ENCODE data around the gene GAS7. TPM values are rescaled to one million over a fixed set of nuclear protein-coding genes. Genes with fewer than 3 reads are reported as not detected.

GAS7 gene
- total RNA-seq, 2 experiments from 2014 or later = 1.6 to 2.1 TPM

DNA sequence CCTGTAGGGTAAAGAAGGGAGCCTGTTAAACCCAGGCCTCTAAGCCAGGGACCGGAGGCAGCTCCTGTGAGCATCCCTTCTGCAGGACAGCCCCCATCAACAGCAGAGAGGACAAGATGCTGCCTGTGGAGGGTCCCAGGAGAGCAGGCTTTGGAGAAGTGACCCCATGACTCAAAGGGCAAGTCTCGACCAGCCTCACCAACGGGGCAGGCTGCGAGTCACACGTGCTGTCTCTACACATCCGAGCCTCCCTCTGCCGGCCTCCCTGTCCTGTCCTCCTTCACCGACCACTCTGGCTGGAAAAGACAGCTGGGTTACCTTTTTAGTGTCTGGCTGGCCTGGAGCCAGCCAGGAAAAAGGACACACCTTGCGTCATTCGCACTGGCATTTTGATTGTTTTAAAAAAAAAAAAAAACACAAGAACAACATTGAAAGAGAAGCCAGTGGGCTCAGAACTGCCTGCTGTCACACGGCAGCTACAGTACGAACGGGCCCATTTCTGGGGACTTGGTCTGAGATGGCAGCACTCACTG is 218.9 kb downstream of the GAS7 start:
- Mint-ChIP-seq H3K4me3 (no peak overlapping the region), H3K27ac (no peak overlapping the region), H3K27me3 (no peaks in the 10 kb centered on the region), H3K4me1 (ENCODE audit: low read depth) (peaks cover 4% of the 10 kb centered on the region), H3K36me3 (ENCODE audit: low read depth) (no peaks in the 10 kb centered on the region), H3K9me3 (no peaks in the 10 kb centered on the region)
- intact Hi-C loops (cut with micrococcal nuclease) = no loop called here
- DNase-seq (no peak), ATAC-seq (no peak)
- TF ChIP-seq, protein P1, sequence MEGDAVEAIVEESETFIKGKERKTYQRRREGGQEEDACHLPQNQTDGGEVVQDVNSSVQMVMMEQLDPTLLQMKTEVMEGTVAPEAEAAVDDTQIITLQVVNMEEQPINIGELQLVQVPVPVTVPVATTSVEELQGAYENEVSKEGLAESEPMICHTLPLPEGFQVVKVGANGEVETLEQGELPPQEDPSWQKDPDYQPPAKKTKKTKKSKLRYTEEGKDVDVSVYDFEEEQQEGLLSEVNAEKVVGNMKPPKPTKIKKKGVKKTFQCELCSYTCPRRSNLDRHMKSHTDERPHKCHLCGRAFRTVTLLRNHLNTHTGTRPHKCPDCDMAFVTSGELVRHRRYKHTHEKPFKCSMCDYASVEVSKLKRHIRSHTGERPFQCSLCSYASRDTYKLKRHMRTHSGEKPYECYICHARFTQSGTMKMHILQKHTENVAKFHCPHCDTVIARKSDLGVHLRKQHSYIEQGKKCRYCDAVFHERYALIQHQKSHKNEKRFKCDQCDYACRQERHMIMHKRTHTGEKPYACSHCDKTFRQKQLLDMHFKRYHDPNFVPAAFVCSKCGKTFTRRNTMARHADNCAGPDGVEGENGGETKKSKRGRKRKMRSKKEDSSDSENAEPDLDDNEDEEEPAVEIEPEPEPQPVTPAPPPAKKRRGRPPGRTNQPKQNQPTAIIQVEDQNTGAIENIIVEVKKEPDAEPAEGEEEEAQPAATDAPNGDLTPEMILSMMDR (IDR thresholded peaks at IDR 0.05) = no peak
- CTCF ChIA-PET = no interaction called here
- POLR2A ChIA-PET = no interaction called here

DNA sequence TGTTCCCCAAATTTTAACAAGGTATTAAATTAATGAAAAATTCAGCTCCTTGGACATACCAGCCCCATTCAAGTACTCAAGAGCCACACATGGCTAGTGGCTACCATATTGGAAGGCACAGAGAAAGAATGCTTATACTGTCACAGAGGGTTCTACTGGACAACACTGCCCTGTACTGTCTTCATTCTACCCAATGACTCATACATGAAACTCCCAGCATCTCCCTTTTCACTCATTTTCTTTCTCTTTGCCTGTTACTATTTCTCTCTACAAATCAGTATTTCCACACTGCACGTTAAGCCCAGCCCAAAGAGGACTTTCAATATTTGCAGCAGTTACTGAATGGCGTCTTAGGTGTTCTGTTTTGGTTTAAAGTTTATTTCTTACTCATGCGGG is 221.2 kb downstream of the GAS7 start:
- intact Hi-C loops (cut with micrococcal nuclease) = no loop called here
- CTCF ChIA-PET = no interaction called here
- no peak overlapping the region for H3K4me3 Mint-ChIP-seq
- no peak overlapping the region for H3K27ac Mint-ChIP-seq
- H3K9me3 Mint-ChIP-seq = no peaks in the 10 kb centered on the region
- POLR2A ChIA-PET = no interaction called here
- H3K4me1 Mint-ChIP-seq (ENCODE audit: low read depth) = peaks cover 4% of the 10 kb centered on the region
- H3K27me3 Mint-ChIP-seq = no peaks in the 10 kb centered on the region
- ATAC-seq (peak; percentile 62), DNase-seq (no peak)
- no peaks in the 10 kb centered on the region for H3K36me3 Mint-ChIP-seq (ENCODE audit: low read depth)
- TF ChIP-seq, protein P1 (IDR thresholded peaks at IDR 0.05) = no peak

DNA sequence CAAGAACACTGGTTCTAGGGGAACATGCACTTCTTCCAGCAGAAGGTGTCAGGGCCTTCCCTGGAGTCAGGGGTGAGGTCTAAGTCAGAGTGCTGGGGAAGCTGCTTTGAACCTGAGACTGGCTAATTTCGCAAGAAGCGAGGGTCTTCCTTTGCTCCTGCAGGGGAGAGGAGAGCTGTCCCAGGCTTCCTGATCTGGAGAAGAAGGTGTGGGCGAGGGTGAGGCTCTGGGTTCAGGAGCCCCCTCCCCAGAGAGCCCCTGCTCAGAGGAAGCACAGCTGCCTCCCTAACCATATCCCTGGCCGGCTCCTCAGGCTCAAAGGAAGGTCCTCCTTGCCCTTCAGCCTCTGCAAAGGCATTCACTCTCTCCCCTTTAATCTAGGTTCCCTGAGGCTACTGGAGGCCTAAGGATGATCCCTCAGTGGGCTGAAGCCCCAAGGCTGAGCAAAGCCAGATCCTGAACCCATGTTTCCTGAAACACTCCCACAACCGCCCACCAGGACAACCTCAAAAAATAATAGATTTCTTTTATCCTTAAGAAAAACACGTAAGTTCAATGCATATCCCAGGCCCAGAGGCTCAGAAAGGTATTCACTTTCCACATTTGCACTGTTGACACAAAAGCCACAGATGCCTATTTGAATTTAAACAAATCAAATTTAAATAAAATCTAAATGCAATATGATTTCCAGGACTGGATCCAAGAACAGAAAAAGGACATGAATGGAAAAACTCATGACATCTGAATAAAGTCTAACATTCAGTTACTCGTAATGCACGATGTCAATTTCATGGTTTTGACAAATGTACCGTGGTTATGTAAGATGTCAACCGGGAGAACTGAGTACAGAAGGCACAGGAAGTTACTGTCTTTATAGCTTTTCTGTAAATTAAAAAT is 221.9 kb downstream of the GAS7 start:
- Mint-ChIP-seq H3K4me3 (no peak overlapping the region), H3K4me1 (ENCODE audit: low read depth) (peaks cover 4% of the 10 kb centered on the region), H3K36me3 (ENCODE audit: low read depth) (no peaks in the 10 kb centered on the region), H3K27me3 (no peaks in the 10 kb centered on the region), H3K9me3 (no peaks in the 10 kb centered on the region), H3K27ac (no peak overlapping the region)
- ATAC-seq (no peak), DNase-seq (no peak)
- intact Hi-C loops (cut with micrococcal nuclease) = no loop called here
- ChIA-PET POLR2A (no interaction called here), CTCF (no interaction called here)
- TF ChIP-seq, protein P1 (IDR thresholded peaks at IDR 0.05) = no peak

DNA sequence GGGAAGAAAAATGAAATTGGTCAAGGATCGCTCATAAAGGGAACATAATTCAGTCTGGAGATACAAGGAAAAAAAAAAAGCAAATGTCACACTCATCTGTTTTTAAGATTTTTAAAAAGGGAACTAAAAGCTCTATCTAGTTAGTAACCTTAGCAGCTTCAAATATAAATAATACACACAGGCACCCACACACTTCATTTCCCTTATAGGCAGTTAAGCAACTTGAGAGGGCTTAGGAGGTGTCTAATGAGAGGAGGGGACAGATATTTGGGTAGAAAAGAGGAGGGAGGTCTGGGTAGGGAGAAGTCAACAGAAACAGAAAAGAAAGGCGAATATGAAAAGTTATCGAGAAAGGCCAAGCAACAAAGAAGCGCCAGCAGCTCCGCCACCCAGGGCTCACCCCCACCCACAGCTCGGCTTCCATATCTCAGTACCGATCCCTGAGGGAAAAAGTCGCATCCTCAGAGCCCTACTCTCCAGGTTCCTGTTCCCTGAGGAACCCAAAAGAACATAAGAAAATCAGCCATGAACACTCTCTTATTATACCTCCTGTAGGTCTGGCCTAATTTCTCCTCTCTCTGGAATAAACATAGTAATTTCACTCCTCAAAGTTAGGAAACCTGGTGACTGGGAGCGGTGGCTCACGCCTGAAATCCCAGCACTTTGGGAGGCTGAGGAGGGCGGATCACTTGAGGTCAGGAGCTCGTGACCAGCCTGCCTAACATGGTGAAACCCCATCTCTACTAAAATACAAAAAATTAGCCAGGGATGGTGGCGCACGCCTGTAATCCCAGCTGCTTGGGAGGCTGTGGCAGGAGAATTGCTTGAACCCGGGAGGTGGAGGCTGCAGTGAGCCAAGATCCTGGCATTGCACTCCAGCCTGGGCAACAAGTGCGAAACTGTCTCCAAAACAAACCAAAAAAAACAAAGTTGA is 223.7 kb downstream of the GAS7 start:
- ChIA-PET POLR2A (interaction anchor here (0.7 kb wide), 1 partner anchor 25 kb away, joined by 3 read pairs; no protein-coding TSS in a partner anchor), CTCF (no interaction called here)
- peaks cover 4% of the 10 kb centered on the region for H3K4me1 Mint-ChIP-seq (ENCODE audit: low read depth)

More for the DNA sequence above, 223.7 kb downstream of the GAS7 start:
- intact Hi-C loops (cut with micrococcal nuclease) = no loop called here
- DNase-seq (no peak), ATAC-seq (no peak)
- no peaks in the 10 kb centered on the region for H3K9me3 Mint-ChIP-seq
- no peak overlapping the region for H3K4me3 Mint-ChIP-seq
- no peak overlapping the region for H3K27ac Mint-ChIP-seq
- H3K36me3 Mint-ChIP-seq (ENCODE audit: low read depth) = no peaks in the 10 kb centered on the region
- H3K27me3 Mint-ChIP-seq = no peaks in the 10 kb centered on the region
- TF ChIP-seq, protein P1 (IDR thresholded peaks at IDR 0.05) = no peak
